H1 (cell line): ENCODE measurements around the gene RAB11B. TPM values are rescaled to one million over a fixed set of nuclear protein-coding genes. Genes with fewer than 3 reads are reported as not detected.

Experiments
- CREB1 ChIP-seq: IDR thresholded peaks from 2 replicates; pipeline ENCODE4 v1.6.1; 2012; ENCODE audit warnings: inconsistent platforms
- CTBP2 ChIP-seq: IDR thresholded peaks from 2 replicates; pipeline ENCODE4 v1.7.0; 2011; ENCODE audit warnings: borderline replicate concordance, mild to moderate bottlenecking, moderate library complexity, mixed read lengths, low read length; ENCODE audit not compliant: insufficient read depth, insufficient read length
- HDAC6 ChIP-seq: IDR thresholded peaks from one replicate; pipeline ENCODE4 v1.7.1; 2012; ENCODE audit warnings: low read depth, mild to moderate bottlenecking, inconsistent platforms, low read length, moderate library complexity
- JUND ChIP-seq: IDR thresholded peaks from 2 replicates; pipeline ENCODE4 v1.6.1; 2011; ENCODE audit warnings: mild to moderate bottlenecking, improper control_type of control experiment, low read length
- POU5F1 ChIP-seq: IDR thresholded peaks from 2 replicates; pipeline ENCODE4 v1.6.1; 2011; ENCODE audit warnings: low read depth, mild to moderate bottlenecking, low read length, moderate library complexity
- SIN3A ChIP-seq, 2 experiments: IDR thresholded peaks in 1 of 2; conservative IDR thresholded peaks in 1 of 2; 2 replicates each; pipeline ENCODE4 v1.6.1; 2011 to 2012; ENCODE audit warnings: low read length in 2 of 2, improper control_type of control experiment in 1 of 2, low read depth in 1 of 2, mild to moderate bottlenecking in 1 of 2
- SIRT6 ChIP-seq: IDR thresholded peaks from one replicate; pipeline ENCODE4 v1.7.1; 2012; ENCODE audit warnings: low read length, inconsistent platforms
- SP4 ChIP-seq: IDR thresholded peaks from 2 replicates; pipeline ENCODE4 v1.6.1; 2012; ENCODE audit warnings: low read length, inconsistent platforms
- TBP ChIP-seq: IDR thresholded peaks from 2 replicates; pipeline ENCODE4 v1.6.1; 2011; ENCODE audit warnings: low read depth, low read length, improper control_type of control experiment
- polyA plus RNA-seq, 7 experiments: library from polyadenylated mRNA; depleted of rRNA in 3 of 7; stranded (reverse) in 5 of 7; unstranded in 2 of 7; fragments of >200 nt in 5 of 7; fragments of 200-250 nt in 2 of 7; gene quantifications; 1 replicate in 5 of 7; 2 replicates in 1 of 7; 4 replicates in 1 of 7; pipeline versions ENCODE4 v1.2.1 to v1.2.3, GENCODE V29; 2011 to 2013; ENCODE audit warnings: missing spikeins in 2 of 7, mixed read lengths in 2 of 7
- total RNA-seq: library from RNA; stranded (reverse); fragmentation: NEBNext Ultra II Directional; extraction: Animal tissue kit (Norgen Biotek cat#: 25700); gene quantifications from 2 replicates; pipeline ENCODE4 v1.2.1, GENCODE V29; 2021
- TF ChIP-seq, protein P1 (sequence below): fragments of 300-600 bp; sonication (generic); IDR thresholded peaks from 2 replicates; pipeline ENCODE4 v1.7.1; 2012; ENCODE audit warnings: low read length, moderate library complexity, mild to moderate bottlenecking, inconsistent platforms; ENCODE audit not compliant: insufficient replicate concordance

RAB11B gene
- total and polyA plus RNA-seq, 2 of the 8 experiments (the other 6 are each of a cell fraction or from before 2014, with no cell fraction given), result 50.2 to 85.8 TPM

DNA sequence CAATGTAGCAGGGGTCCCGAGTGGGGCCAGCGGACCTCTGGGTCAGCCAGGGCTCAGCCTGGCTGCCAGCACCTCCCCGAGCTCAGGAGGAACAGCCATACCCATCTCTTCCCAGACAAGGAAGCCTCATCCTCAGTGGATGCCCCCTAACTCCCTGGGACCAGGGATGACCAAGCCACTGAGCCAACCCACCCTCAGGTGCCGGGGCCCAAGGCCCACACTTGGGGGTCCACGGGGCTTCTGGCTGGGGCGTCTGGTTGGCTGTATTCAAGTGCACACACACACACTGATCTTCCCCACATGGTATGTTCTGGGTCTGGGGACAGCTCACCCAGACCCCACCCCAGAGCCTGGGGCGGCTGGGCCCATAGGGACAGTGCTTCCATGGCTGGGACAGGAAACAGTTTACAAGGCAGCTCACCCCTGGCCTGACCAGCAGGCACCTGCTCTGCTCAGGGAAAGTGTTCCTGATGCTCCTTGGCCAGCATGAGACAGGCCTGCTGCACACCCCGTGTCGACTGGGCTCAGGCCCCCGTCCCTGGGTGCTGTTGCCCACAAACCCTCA is 7.7 kb downstream of the RAB11B start (continued):
- TF ChIP-seq, protein P1, sequence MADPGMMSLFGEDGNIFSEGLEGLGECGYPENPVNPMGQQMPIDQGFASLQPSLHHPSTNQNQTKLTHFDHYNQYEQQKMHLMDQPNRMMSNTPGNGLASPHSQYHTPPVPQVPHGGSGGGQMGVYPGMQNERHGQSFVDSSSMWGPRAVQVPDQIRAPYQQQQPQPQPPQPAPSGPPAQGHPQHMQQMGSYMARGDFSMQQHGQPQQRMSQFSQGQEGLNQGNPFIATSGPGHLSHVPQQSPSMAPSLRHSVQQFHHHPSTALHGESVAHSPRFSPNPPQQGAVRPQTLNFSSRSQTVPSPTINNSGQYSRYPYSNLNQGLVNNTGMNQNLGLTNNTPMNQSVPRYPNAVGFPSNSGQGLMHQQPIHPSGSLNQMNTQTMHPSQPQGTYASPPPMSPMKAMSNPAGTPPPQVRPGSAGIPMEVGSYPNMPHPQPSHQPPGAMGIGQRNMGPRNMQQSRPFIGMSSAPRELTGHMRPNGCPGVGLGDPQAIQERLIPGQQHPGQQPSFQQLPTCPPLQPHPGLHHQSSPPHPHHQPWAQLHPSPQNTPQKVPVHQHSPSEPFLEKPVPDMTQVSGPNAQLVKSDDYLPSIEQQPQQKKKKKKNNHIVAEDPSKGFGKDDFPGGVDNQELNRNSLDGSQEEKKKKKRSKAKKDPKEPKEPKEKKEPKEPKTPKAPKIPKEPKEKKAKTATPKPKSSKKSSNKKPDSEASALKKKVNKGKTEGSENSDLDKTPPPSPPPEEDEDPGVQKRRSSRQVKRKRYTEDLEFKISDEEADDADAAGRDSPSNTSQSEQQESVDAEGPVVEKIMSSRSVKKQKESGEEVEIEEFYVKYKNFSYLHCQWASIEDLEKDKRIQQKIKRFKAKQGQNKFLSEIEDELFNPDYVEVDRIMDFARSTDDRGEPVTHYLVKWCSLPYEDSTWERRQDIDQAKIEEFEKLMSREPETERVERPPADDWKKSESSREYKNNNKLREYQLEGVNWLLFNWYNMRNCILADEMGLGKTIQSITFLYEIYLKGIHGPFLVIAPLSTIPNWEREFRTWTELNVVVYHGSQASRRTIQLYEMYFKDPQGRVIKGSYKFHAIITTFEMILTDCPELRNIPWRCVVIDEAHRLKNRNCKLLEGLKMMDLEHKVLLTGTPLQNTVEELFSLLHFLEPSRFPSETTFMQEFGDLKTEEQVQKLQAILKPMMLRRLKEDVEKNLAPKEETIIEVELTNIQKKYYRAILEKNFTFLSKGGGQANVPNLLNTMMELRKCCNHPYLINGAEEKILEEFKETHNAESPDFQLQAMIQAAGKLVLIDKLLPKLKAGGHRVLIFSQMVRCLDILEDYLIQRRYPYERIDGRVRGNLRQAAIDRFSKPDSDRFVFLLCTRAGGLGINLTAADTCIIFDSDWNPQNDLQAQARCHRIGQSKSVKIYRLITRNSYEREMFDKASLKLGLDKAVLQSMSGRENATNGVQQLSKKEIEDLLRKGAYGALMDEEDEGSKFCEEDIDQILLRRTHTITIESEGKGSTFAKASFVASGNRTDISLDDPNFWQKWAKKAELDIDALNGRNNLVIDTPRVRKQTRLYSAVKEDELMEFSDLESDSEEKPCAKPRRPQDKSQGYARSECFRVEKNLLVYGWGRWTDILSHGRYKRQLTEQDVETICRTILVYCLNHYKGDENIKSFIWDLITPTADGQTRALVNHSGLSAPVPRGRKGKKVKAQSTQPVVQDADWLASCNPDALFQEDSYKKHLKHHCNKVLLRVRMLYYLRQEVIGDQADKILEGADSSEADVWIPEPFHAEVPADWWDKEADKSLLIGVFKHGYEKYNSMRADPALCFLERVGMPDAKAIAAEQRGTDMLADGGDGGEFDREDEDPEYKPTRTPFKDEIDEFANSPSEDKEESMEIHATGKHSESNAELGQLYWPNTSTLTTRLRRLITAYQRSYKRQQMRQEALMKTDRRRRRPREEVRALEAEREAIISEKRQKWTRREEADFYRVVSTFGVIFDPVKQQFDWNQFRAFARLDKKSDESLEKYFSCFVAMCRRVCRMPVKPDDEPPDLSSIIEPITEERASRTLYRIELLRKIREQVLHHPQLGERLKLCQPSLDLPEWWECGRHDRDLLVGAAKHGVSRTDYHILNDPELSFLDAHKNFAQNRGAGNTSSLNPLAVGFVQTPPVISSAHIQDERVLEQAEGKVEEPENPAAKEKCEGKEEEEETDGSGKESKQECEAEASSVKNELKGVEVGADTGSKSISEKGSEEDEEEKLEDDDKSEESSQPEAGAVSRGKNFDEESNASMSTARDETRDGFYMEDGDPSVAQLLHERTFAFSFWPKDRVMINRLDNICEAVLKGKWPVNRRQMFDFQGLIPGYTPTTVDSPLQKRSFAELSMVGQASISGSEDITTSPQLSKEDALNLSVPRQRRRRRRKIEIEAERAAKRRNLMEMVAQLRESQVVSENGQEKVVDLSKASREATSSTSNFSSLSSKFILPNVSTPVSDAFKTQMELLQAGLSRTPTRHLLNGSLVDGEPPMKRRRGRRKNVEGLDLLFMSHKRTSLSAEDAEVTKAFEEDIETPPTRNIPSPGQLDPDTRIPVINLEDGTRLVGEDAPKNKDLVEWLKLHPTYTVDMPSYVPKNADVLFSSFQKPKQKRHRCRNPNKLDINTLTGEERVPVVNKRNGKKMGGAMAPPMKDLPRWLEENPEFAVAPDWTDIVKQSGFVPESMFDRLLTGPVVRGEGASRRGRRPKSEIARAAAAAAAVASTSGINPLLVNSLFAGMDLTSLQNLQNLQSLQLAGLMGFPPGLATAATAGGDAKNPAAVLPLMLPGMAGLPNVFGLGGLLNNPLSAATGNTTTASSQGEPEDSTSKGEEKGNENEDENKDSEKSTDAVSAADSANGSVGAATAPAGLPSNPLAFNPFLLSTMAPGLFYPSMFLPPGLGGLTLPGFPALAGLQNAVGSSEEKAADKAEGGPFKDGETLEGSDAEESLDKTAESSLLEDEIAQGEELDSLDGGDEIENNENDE, result no peak
- TF ChIP-seq HDAC6 (no peak), SIN3A (conservative IDR thresholded peaks at IDR 0.05 in 1 of 2, IDR thresholded peaks at IDR 0.05 in 1 of 2; ENCODE audit: low read depth in 1 of 2, low read length in 2 of 2) (no peak), CREB1 (no peak), POU5F1 (no peak), SP4 (no peak), TBP (no peak), SIRT6 (no peak), CTBP2 (no peak), JUND (no peak)
